HEK293T (cell line): ENCODE measurements around the gene C1QTNF3.

ENCODE experiments used
- CTCF ChIA-PET: fragments of 350-600 bp; formaldehyde crosslinking; extraction: SDS; loops from one replicate; lab custom pipeline; 2021; ENCODE audit warnings: antibody characterized with exemption, inconsistent platforms; lab: Yijun Ruan, JAX
- POLR2A ChIA-PET: fragments of 350-600 bp; formaldehyde crosslinking; extraction: SDS; loops from one replicate; lab custom pipeline; 2020; ENCODE audit warnings: antibody characterized with exemption, inconsistent platforms; lab: Yijun Ruan, JAX
- DNase-seq: peaks from one replicate; pipeline ENCODE4 v3.0.0; 2012; ENCODE audit warnings: mixed read lengths; ENCODE audit errors: extremely low spot score
- ARNT ChIP-seq: fragments of 450-650 bp; IDR thresholded peaks from 2 replicates; pipeline ENCODE4 v1.6.1; 2017; ENCODE audit warnings: mild to moderate bottlenecking
- BHLHE40 ChIP-seq: fragments of 450-650 bp; IDR thresholded peaks from 2 replicates; pipeline ENCODE4 v1.6.1; 2016; ENCODE audit warnings: mild to moderate bottlenecking, moderate library complexity, borderline replicate concordance
- CTBP1 ChIP-seq: fragments of 450-650 bp; IDR thresholded peaks from 2 replicates; pipeline ENCODE4 v1.6.1; 2016; ENCODE audit warnings: borderline replicate concordance
- ELF4 ChIP-seq: fragments of 450-650 bp; IDR thresholded peaks from 2 replicates; pipeline ENCODE4 v1.6.1; 2017; ENCODE audit warnings: antibody characterized with exemption
- FOXA1 ChIP-seq: fragments of 450-650 bp; IDR thresholded peaks from 2 replicates; pipeline ENCODE4 v1.6.1; 2016; ENCODE audit warnings: mild to moderate bottlenecking
- FOXK2 ChIP-seq: fragments of 450-650 bp; IDR thresholded peaks from 2 replicates; pipeline ENCODE4 v1.6.1; 2016; ENCODE audit warnings: mild to moderate bottlenecking
- FOXM1 ChIP-seq: fragments of 450-650 bp; IDR thresholded peaks from 2 replicates; pipeline ENCODE4 v1.6.1; 2017; ENCODE audit warnings: mild to moderate bottlenecking, borderline replicate concordance
- HDGF ChIP-seq: fragments of 450-650 bp; IDR thresholded peaks from 2 replicates; pipeline ENCODE4 v1.6.1; 2017; ENCODE audit warnings: antibody characterized with exemption, borderline replicate concordance
- L3MBTL2 ChIP-seq: fragments of 450-650 bp; conservative IDR thresholded peaks from 2 replicates; pipeline ENCODE4 v1.6.1; 2016; ENCODE audit warnings: mild to moderate bottlenecking
- LEF1 ChIP-seq: fragments of 450-650 bp; IDR thresholded peaks from 2 replicates; pipeline ENCODE4 v1.6.1; 2017; ENCODE audit warnings: mild to moderate bottlenecking, borderline replicate concordance
- NFRKB ChIP-seq: fragments of 450-650 bp; IDR thresholded peaks from 2 replicates; pipeline ENCODE4 v1.6.1; 2016; ENCODE audit warnings: mild to moderate bottlenecking, moderate library complexity
- PKNOX1 ChIP-seq: fragments of 450-650 bp; IDR thresholded peaks from 2 replicates; pipeline ENCODE4 v1.6.1; 2016
- SP1 ChIP-seq: fragments of 450-650 bp; IDR thresholded peaks from 2 replicates; pipeline ENCODE4 v1.6.1; 2017
- SUZ12 ChIP-seq: fragments of 450-650 bp; IDR thresholded peaks from 2 replicates; pipeline ENCODE4 v1.6.1; 2016; ENCODE audit warnings: mild to moderate bottlenecking
- TARDBP ChIP-seq: fragments of 450-650 bp; IDR thresholded peaks from 2 replicates; pipeline ENCODE4 v1.6.1; 2016
- ZNF384 ChIP-seq: fragments of 450-650 bp; IDR thresholded peaks from 2 replicates; pipeline ENCODE4 v1.6.1; 2016

The C1QTNF3 gene

GRCh38 chr5:34064656-34065055 lies 21.6 kb upstream of the C1QTNF3 start:
- POLR2A ChIA-PET: no interaction called here
- no peak for DNase-seq
- CTCF ChIA-PET: no interaction called here
- TF ChIP-seq BHLHE40 (no peak), PKNOX1 (no peak), NFRKB (no peak), ELF4 (no peak), ZNF384 (no peak), SP1 (no peak)

GRCh38 chr5:34062419-34062818 lies 19.4 kb upstream of the C1QTNF3 start:
- CTCF ChIA-PET: no interaction called here
- TF ChIP-seq FOXA1: no peak
- TF ChIP-seq BHLHE40: no peak
- no peak for TF ChIP-seq LEF1
- TF ChIP-seq SUZ12: no peak
- TF ChIP-seq CTBP1: no peak
- TF ChIP-seq ZNF384: no peak
- no peak for TF ChIP-seq L3MBTL2
- TF ChIP-seq FOXK2: no peak
- TF ChIP-seq FOXM1: no peak
- no peak for TF ChIP-seq HDGF
- no peak for TF ChIP-seq PKNOX1
- POLR2A ChIA-PET: no interaction called here
- no peak for DNase-seq

GRCh38 chr5:34061993-34062392 lies 19.0 kb upstream of the C1QTNF3 start:
- ChIA-PET CTCF (no interaction called here), POLR2A (no interaction called here)
- TF ChIP-seq ZNF384: no peak
- no peak for TF ChIP-seq HDGF
- no peak for TF ChIP-seq ARNT
- TF ChIP-seq SP1: no peak
- TF ChIP-seq FOXA1: no peak
- no peak for TF ChIP-seq FOXM1
- no peak for TF ChIP-seq L3MBTL2
- no peak for TF ChIP-seq LEF1
- TF ChIP-seq BHLHE40: no peak
- TF ChIP-seq TARDBP: no peak
- no peak for TF ChIP-seq NFRKB
- no peak for TF ChIP-seq SUZ12
- no peak for TF ChIP-seq PKNOX1
- TF ChIP-seq ELF4: no peak
- no peak for TF ChIP-seq CTBP1
- no peak for TF ChIP-seq FOXK2
- DNase-seq: no peak

GRCh38 chr5:34059977-34060376 lies 17.0 kb upstream of the C1QTNF3 start:
- ChIA-PET CTCF (no interaction called here), POLR2A (no interaction called here)
- no peak for TF ChIP-seq TARDBP
- TF ChIP-seq FOXA1: no peak
- no peak for TF ChIP-seq SP1
- TF ChIP-seq FOXK2: no peak
- no peak for TF ChIP-seq NFRKB
- TF ChIP-seq HDGF: no peak
- no peak for TF ChIP-seq FOXM1
- TF ChIP-seq LEF1: no peak
- no peak for TF ChIP-seq CTBP1
- TF ChIP-seq BHLHE40: no peak
- no peak for TF ChIP-seq PKNOX1
- no peak for TF ChIP-seq ZNF384
- TF ChIP-seq ARNT: no peak
- no peak for TF ChIP-seq ELF4
- no peak for TF ChIP-seq SUZ12
- no peak for TF ChIP-seq L3MBTL2
- no peak for DNase-seq

GRCh38 chr5:34058532-34058931 lies 15.5 kb upstream of the C1QTNF3 start:
- TF ChIP-seq FOXM1 (no peak), SUZ12 (no peak), LEF1 (no peak), FOXK2 (no peak), BHLHE40 (no peak), L3MBTL2 (no peak), CTBP1 (no peak), SP1 (no peak), FOXA1 (no peak), ZNF384 (no peak), NFRKB (no peak), PKNOX1 (no peak), TARDBP (no peak), HDGF (no peak), ELF4 (no peak), ARNT (no peak)
- CTCF ChIA-PET: no interaction called here
- no peak for DNase-seq
- POLR2A ChIA-PET: no interaction called here
